ENCODE results near the gene C4orf33.

Gene C4orf33

DNA sequence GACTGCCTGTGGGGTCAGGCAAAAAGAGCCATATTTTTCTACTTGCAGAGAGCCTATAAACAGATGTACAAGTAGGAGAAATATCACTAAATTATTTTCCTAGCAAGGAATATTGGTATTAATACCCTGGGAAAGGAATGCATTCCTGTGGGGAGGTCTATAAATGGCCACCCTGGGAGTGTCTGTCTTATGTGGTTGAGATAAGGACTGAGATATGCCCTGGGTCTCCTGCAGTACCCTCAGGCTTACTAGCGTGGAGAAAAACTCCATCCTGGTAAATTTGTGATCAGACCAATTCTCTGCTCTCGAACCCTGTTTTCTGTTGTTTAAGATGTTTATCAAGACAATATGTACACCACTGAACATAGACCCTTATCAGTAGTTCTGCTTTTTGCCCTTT is 35.4 kb downstream of the C4orf33 start:
- no peak for DNase-seq

DNA sequence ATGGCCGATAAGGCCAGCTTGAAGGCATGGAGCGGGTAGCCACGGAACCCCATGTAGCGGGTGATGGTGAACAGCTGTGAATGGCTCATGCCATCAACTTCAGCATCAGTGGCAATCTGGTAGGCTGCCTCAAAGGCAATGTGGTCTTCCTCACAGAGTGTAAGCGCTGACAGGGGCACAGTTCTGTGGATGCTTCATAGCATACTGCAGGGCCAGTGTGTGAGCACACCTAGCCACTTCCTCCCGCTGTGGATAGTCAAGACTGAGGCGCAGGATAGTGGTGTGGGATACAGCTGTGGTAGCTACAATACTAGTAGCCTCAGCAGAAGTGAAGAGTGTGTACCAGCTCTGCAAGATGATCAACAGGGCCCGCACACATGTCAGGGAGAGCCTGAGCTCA is 40.5 kb downstream of the C4orf33 start:
- DNase-seq, result no peak

DNA sequence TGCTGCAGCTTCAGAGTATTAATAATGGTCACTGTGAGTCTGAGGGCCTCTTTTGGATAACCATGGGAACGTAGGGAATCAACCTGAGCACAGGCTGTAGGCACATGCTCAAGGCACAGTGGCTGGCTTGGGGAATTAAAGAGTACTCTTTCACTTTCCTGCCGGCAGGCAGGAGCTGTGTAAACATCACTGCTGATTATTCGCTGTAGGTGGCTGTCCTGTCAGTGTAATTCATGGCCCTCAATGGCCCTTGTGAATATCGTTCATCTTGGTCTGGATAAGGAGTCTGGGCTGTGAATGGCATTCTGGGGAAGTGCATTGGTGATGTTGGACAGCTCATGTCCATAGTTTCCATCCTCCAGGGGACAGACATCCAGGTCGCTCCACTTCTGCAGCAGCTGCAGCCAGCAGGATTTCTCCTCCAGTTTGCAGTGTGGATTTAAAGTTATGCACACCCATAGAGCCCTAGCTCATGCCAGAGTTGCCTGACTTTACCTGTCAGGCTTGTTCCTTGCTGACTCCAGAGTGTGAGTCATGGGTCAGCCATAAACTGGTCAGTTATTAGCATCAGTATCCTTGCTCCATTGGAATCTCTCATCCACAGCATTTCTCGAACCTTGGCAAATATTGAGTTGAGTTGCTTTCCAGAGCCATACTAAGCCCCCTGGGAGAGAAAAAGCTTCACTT is 43.0 kb downstream of the C4orf33 start:
- no peak for DNase-seq

DNA sequence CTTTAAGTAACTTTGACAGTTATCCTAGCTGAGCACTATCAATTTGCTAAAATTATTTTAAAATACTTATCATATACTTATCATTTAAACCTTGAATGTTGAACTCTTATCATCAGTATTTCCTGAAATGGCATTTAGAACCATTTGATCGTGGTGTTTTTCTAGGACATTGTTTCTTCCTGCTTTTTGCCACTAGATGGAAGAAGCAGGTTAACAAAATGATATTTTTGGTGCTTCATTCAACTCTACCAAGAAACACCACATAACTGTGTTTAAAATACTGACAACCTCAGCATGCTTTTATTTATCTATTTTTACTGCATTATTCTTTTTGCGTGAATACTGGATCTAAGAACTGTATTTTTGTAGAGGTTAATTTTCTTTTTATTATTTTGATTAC is 44.6 kb downstream of the C4orf33 start:
- no peak for DNase-seq

DNA sequence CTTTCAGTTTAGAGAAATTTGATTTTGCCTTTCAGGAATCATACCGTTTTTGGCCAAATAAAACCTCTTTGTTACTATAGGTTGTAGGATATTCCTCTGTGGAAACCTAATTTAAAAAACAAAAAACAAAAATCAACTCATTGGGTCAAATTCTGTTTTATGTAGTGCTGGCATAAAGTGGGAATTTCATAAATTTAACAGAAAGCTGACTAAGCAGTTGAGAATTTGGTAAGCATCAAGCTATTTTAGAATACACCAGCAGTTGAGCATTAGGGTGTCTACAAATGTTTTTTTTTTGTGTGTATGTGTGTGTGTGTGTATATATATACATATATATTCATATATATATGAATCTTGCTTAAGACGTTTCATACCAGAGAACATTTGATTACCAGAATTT is 47.4 kb downstream of the C4orf33 start:
- no peak for DNase-seq

DNA sequence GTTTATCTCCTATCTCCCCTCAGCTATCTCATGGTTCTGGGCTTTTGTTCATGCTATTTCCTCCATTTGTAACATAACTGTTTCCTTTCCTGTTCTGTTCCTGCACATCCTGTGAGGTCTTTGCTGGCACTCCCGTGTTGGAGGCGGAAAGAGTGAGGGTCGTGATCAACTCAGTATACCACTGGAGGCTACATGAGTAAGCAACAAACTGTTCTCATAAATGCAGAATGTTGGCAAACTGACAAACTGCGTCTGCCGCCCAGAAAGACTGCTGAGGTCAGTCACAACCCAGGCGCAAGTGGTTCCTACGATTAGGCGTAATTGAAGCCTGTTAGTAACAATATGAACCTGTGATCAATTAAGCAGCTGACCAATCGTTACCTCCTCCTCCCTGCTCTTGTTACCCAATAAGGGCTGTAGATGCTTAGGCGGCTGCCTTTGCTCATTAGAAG is 48.8 kb downstream of the C4orf33 start:
- no peak for DNase-seq

DNA sequence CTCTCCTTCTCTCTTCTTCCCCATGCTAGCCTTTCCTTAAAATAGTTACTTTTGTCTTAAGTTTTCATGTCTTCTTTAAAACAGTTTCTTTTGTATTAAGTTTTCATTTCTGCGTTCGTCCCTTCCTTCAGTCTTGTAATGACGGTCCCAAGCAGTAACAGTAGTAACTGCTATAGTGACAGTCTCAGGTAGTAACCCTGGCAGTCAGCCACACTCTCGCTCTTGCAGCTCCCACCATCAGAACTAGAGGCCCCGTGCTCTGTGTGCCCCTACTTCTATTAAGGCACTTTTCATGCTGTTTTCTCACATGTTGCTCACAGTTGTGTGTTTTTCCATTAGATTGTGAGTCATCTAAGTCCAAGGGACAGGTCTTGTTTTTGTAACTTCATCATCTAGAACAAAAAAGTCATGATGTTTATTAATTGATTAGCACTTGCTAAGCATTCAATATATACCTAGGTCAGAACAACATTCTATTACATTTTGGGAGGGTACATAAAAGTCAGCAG is 49.3 kb downstream of the C4orf33 start:
- no peak for DNase-seq

DNA sequence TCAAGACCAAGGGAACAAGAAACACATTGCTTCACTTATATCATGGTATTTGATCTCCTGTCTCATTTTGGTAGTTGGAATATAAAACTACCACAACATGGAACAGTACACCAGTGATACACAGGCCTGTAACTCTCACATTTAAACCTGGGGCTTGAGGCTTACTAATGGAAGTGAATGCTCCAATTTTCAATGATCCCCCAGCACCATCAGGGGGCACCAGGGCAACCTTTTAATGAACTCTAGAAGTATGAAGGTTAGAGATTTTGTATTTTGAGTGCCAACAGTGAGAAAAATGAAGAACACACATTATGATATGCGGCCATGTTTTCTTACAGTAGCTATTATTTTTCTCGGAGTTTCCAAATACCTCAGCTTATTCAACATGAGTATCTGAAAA is 50.7 kb downstream of the C4orf33 start:
- peak; percentile 12 for DNase-seq

DNA sequence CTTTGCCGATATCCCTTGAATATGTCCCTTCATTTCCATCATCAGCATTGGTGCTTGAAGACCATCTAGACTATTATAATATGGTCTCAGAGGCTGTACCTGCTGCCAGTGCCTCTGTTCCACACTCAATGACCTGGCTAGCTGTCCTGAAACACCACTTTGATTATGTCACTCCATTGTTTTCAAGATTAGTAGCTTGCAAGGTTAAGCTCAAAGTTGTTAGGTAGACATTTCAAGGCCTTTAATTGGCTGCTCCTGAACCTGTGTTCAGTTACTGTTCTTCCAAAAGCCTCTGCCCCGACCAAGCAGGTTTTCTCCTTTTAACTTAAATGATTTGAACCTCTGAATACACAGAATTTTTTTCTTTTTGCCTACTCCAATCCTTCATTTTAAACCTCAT is 52.9 kb downstream of the C4orf33 start:
- no peak for DNase-seq

DNA sequence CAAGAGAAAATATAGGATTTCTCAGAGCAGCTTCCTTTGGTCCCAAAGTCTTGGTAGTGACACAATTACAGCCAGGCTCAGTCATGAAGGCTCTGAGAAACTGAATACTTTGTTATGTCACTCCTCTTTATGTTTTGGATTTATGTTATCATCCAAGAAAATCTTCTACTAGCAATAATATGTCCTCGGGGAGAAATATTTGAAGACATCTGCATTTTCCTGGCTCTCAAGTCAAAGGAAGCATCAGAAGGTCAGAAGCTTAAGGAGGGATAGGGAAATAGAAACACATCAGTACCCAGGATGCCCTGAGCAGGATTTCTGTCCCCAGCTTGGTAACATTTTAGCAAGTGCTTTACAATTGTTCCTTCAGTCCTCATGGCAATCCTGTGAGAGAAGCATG is 54.0 kb downstream of the C4orf33 start:
- DNase-seq, result no peak

DNA sequence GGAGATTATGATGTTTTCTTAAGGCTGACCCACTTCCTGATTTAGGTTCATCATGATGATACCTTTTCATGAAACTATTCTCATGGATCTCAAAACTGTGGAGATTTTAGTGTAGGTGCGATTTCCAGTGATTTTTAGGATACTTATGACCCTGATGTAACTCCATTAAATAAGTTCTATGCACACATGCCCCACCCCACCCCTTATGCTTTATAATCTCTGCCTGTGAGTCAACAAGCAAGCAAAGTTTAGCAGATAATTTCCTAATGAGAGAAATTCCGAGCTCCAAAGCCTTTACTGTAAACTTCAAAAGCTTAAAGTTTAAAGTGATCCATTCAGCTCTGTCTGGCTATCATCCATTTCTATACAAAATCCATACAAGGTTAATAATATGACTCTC is 56.4 kb downstream of the C4orf33 start:
- no peak for DNase-seq

DNA sequence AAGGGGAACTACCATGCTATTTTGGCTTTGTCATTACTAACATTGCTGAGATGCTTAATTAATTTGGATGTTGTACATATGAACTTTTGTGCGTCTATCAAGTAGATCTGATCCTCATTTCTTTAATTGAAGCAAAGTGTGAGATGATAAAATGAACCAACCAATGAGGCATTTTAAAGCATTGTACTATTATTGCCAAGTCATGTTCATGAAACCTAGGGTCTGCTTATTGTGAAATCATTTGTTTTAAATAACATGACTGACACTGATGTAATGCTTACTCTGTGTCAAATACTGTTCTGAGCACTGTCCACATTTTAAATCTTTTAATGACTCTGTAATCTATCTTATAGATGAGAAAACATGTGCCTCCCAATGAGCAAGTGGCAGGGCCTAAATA is 57.7 kb downstream of the C4orf33 start:
- DNase-seq, result no peak

DNA sequence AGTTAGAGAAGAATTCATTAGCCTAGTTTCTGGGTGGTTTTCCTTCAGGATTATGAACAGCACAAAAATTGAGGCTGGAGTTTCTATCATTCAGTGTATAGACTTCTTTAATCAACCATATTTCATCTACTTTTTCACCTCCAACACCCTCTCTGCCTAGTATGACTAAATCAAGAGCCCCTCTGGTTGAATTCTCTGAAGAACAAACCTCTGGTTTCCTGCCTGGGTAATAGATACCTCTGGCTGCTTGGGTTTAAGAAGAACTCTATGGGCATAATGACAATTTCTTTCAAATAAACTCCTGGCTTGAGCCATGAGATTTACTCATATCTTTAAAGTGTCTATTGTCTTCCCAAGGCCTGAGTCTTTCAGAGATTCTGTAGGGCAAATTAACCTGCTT is 66.5 kb downstream of the C4orf33 start:
- no peak for DNase-seq

DNA sequence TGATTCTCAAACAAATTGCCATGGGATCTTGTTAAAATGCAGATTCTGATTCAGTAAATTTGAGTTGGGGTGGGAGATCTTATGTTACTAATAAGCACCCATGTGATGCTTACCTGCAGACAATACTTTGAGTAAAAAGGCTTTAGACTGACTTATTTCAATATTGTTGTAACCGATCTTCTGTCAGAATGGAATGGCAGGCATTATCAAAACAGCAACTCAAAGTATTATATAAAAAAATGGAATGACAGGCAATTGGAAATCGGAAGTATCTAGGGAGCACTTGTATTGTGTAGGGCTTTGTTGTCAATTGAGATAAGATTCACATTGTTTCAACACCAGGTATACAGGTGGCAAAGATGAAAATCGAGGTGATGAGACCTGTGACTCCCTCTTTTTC is 67.5 kb downstream of the C4orf33 start:
- DNase-seq, result no peak

DNA sequence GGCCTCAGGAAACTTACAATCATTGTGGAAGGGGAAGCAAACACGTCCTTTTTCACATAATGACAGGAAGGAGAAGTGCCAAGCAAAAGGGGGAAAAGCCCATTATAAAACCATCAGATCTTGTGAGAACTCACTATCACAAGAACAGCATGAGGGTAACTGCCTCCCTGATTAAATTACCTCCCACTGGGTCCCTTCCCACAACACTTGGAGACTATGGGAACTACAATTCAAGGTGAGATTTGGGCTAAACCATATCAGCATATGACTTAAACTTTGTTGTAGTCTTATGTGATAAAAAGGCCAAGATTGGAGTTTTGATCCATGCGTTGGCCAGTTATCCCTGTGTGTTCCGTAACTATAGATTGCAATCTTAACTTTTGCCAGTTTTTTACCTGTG is 68.3 kb downstream of the C4orf33 start:
- DNase-seq, result no peak
